Left cardiac atrium (tissue), 4 donors: ENCODE data around the gene PRSS56. TPM values are rescaled to one million over a fixed set of nuclear protein-coding genes. Genes with fewer than 3 reads are reported as not detected.

Experiments used
- ATAC-seq, 2 donors: fragments of 200-7000 bp; cut with Tn5 transposase; one replicate each; pipeline ENCODE4 v1.9.1; 2020; ENCODE audit warnings: mild to moderate bottlenecking in 2 of 2, moderate library complexity in 2 of 2
- DNase-seq: peaks from one replicate; pipeline ENCODE4 v3.0.0-alpha.2; 2020
- intact Hi-C, 2 donors: fragments of 100-400 bp; cut with DNase I; formaldehyde crosslinking; loops; one replicate each; pipeline versions ENCODE4 v1.14.1 to v1.15.1; 2022 to 2023
- total RNA-seq, 2 donors: library from RNA; stranded (reverse); fragmentation: NEBNext Ultra II Directional; extraction: Animal tissue kit (Norgen Biotek cat#: 25700); gene quantifications; one replicate each; pipeline ENCODE4 v1.2.1, GENCODE V29; 2021
- donor health status: DM: no; HTN: yes; CAD: no.
- donor health status: DM: no; HTN: yes; CAD: no; lungs with severe emphysema.
- donor health status: DM: yes; HTN: yes; CAD: no.
- donor health status: Dilated cardiomyopathy.

PRSS56 gene
- total RNA-seq, 2 donors from 2014 or later: 0.16 TPM; not detected in 1

- ATAC-seq (no peak), DNase-seq (no peak)
- intact Hi-C loops: no loop called here
These were observed 14.9 kb downstream of the PRSS56 start for GRCh38 chr2:232534940-232535651.

- DNase-seq (no peak), ATAC-seq (no peak)
- intact Hi-C loops: no loop called here
These were observed 15.8 kb downstream of the PRSS56 start for GRCh38 chr2:232535761-232536530.

- intact Hi-C loops: no loop called here
These were observed 16.9 kb downstream of the PRSS56 start for GRCh38 chr2:232537079-232537478.

GRCh38 chr2:232537499-232537898 is 17.3 kb downstream of the PRSS56 start:
- peak; percentile 13 to 56 for ATAC-seq
- intact Hi-C loops: no loop called here

More at GRCh38 chr2:232537079-232537478, 16.9 kb downstream of the PRSS56 start:
- no peak for ATAC-seq
- no peak for DNase-seq

GRCh38 chr2:232538671-232539070 is 18.5 kb downstream of the PRSS56 start:
- ATAC-seq (peak in 1 of 2 donors; percentile 34), DNase-seq (no peak)
- intact Hi-C loops: no loop called here

More at GRCh38 chr2:232537499-232537898, 17.3 kb downstream of the PRSS56 start:
- DNase-seq: no peak

- ATAC-seq: no peak
These were observed 19.4 kb downstream of the PRSS56 start, which contains the start of gene CHRNG for GRCh38 chr2:232539298-232540231. CHRNG (plus strand) TSS chr2:232539692; CDS start chr2:232539748, 56 bp downstream.

GRCh38 chr2:232540441-232541041 is 20.4 kb downstream of the PRSS56 start:
- no peak for ATAC-seq
- no peak for DNase-seq
- intact Hi-C loops: no loop called here

More at GRCh38 chr2:232539298-232540231, 19.4 kb downstream of the PRSS56 start, which contains the start of gene CHRNG:
- DNase-seq: no peak
- intact Hi-C loops: no loop called here

GRCh38 chr2:232541195-232541960 is 21.2 kb downstream of the PRSS56 start:
- DNase-seq: no peak
- intact Hi-C loops: no loop called here
- peak in 1 of 2 donors; percentile 12 for ATAC-seq

GRCh38 chr2:232541961-232542714 is 21.9 kb downstream of the PRSS56 start:
- DNase-seq (no peak), ATAC-seq (no peak)
- intact Hi-C loops: no loop called here

GRCh38 chr2:232542715-232543467 is 22.7 kb downstream of the PRSS56 start:
- DNase-seq (no peak), ATAC-seq (no peak)
- intact Hi-C loops: no loop called here

- intact Hi-C loops: no loop called here
- no peak for DNase-seq
- no peak for ATAC-seq
These were observed 23.3 kb downstream of the PRSS56 start for GRCh38 chr2:232543491-232543890.

- intact Hi-C loops: no loop called here
- ATAC-seq: no peak
- no peak for DNase-seq
These were observed 23.9 kb downstream of the PRSS56 start for GRCh38 chr2:232543928-232544631.

GRCh38 chr2:232544674-232545073 is 24.5 kb downstream of the PRSS56 start:
- DNase-seq: no peak
- intact Hi-C loops: no loop called here
- ATAC-seq: no peak

- no peak for ATAC-seq
- no peak for DNase-seq
- intact Hi-C loops: no loop called here
These were observed 25.6 kb downstream of the PRSS56 start for GRCh38 chr2:232545511-232546375.

- ATAC-seq (no peak), DNase-seq (no peak)
- intact Hi-C loops: no loop called here
These were observed 27.8 kb downstream of the PRSS56 start for GRCh38 chr2:232547991-232548390.
